GM12892 (cell line): ENCODE results near the gene PABPN1.

ENCODE experiments used
- POLR2A ChIP-seq: IDR thresholded peaks from 2 replicates; pipeline ENCODE4 v1.6.1; 2011; ENCODE audit warnings: low read depth, low read length, control low read depth
- POLR2AphosphoS5 ChIP-seq: IDR thresholded peaks from 2 replicates; pipeline ENCODE4 v1.6.1; 2011; ENCODE audit warnings: low read depth, low read length, control low read depth
- TAF1 ChIP-seq: IDR thresholded peaks from 2 replicates; pipeline ENCODE4 v1.6.1; 2011; ENCODE audit warnings: low read depth, mild to moderate bottlenecking, control low read depth, low read length, borderline replicate concordance

DNA sequence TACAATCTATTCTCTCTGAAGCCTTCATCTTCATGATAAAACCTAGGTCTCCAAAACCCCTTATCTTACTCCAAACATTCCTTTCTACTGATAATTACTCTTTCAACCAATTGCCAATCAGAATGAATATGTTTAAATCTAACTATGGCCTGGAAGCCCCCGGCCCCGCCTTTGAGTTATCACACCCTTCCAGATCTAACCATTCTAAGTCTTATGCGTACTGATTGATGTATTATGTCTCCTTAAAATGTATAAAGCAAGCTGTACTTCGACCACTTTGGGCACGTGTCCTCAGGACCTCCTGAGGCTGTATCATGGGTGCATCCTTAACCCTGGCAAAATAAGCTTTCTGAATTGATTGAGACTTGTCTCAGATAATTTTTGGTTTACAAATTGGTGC, 14.4 kb downstream of the PABPN1 start:
- TF ChIP-seq TAF1 (no peak), POLR2A (no peak), POLR2AphosphoS5 (no peak)
